Measurements from ENCODE around the gene EIF4ENIF1.

Gene EIF4ENIF1

DNA sequence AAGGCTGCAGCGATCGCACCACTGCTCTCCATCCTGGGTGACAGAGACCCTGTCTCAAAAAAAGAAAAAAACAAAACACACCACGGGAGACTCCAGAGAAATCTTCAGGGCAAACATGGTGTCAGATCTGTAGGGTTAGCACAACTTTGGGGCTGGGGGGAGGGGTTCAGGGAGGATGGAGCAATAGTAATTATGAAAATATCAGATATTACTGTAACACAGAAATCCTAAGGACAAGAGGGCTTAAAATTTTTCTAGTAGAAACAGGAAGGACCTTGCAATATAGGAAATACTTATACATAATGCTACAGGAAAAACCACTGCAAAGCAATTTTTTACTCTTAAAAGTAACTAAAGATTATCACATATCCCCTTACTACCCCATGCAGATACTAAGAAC, 13.8 kb downstream of the EIF4ENIF1 start:
- no peak for TF ChIP-seq CTCF (IDR thresholded peaks at IDR 0.05; ENCODE audit: insufficient read depth, missing control alignments)
- no peak for FAIRE-seq
- DNase-seq (ENCODE audit: insufficient read length, low spot score): no peak

DNA sequence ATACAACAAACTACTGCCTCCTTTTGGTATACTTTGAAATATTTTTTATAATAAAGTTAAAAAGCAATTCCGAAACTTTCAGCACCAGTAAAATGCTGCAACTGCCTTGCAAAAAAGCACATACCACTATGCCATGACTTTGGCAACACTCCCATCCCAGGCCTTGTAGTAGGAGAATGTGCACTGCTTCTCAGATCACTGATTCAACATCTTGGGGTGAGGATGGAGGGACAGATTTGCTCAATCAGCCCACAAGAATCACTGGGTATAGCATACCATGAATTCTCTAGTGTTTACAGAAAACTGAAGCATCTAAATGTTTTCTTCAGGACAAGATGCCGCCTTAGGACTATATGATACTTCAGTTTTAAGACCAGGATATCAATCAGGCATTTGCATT, 14.9 kb downstream of the EIF4ENIF1 start:
- no peak for TF ChIP-seq CTCF (IDR thresholded peaks at IDR 0.05; ENCODE audit: insufficient read depth, missing control alignments)
- no peak for DNase-seq (ENCODE audit: insufficient read length, low spot score)
- no peak for FAIRE-seq

GRCh38 chr22:31465307-31465706, 24.3 kb downstream of the EIF4ENIF1 start:
- TF ChIP-seq CTCF (IDR thresholded peaks at IDR 0.05; ENCODE audit: insufficient read depth, missing control alignments): no peak
- DNase-seq (ENCODE audit: insufficient read length, low spot score): no peak
- no peak for FAIRE-seq

DNA sequence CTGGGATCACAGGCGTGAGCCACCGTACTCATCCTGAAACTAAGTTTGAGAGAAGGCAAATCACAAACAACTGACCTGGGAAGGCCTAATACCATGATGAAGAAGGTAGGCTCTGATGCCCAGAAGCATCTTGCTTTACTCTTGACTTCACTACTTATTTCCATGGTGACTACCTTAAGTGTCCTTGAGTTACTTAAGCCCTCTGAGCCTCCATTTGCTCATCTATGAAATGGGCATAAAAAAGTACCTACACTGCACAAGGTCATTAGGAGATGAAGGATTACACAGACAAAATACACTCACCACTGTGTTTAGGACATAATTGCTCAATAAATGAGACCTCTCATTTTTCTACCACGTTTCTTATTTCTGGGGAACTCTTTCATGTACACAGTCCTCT, 27.9 kb downstream of the EIF4ENIF1 start:
- no peak for FAIRE-seq
- no peak for TF ChIP-seq CTCF (IDR thresholded peaks at IDR 0.05; ENCODE audit: insufficient read depth, missing control alignments)
- DNase-seq (ENCODE audit: insufficient read length, low spot score): no peak

DNA sequence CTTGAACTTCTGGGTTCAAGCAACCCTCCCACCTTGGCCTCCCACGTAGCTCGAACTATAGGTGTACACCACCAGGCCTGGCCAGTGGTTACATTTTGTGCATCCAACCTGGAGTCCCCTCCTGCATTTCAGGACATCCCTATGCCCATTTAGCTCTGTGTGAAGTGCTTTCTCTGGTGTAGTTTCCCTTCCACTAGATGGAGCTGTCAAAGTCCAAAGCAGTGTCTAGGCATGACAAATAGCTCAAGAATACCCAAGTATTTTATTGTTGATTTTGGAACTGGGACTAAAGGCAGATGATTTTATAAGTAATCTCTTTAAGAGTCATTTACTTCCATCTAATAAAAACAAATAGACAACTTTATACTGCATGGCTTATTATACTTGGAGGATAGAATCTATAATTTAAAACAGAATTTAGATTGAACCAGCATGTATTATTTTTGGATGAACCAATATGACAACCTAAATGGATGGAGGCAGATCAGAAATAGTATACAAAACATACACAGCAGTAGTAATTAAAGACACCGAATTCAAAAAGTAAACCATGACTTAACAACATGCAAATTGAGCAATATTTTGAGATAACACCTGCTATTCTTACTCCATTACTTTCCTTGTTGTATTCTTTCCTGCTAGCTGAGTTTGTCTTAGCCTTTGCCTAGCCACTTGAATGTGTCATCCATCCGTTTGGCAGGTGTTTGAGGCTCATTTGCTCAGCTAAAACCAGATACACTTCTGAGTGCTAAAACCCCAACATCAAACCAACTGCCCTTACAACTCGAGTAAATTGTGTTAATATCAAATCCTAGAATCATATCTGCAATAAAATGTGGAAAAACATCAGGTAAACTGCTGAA, 37.7 kb downstream of the EIF4ENIF1 start:
- no peak for DNase-seq (ENCODE audit: insufficient read length, low spot score)
- TF ChIP-seq CTCF (IDR thresholded peaks at IDR 0.05; ENCODE audit: insufficient read depth, missing control alignments): peak; percentile 53
- FAIRE-seq: no peak

GRCh38 chr22:31449506-31449905, 40.1 kb downstream of the EIF4ENIF1 start:
- no peak for TF ChIP-seq CTCF (IDR thresholded peaks at IDR 0.05; ENCODE audit: insufficient read depth, missing control alignments)
- FAIRE-seq (no peak), DNase-seq (ENCODE audit: insufficient read length, low spot score) (no peak)

GRCh38 chr22:31448382-31448781, 41.3 kb downstream of the EIF4ENIF1 start:
- DNase-seq (ENCODE audit: insufficient read length, low spot score): no peak
- FAIRE-seq: no peak
- no peak for TF ChIP-seq CTCF (IDR thresholded peaks at IDR 0.05; ENCODE audit: insufficient read depth, missing control alignments)

Measured in D721Med (cell line).